ENCODE data around the gene RMI1. TPM values are rescaled to one million over a fixed set of nuclear protein-coding genes. Genes with fewer than 3 reads are reported as not detected.
"Not testable (repeated sequence)": the region's sequence is repeated elsewhere in the genome, so short reads cannot be mapped to it uniquely, and the experiment has no call there.

RMI1 gene
- total RNA-seq, 1 donor from 2014 or later, result 3.7 TPM

- no peak for TF ChIP-seq CTCF (IDR thresholded peaks at IDR 0.05; ENCODE audit: insufficient read depth, low read length, severe bottlenecking)
- Histone ChIP-seq H3K27me3 (ENCODE audit: control insufficient read depth, insufficient read depth, low read length) (no peaks in the 10 kb centered on the region), H3K4me3 (ENCODE audit: low read depth, low read length) (no peak overlapping the region), H3K36me3 (ENCODE audit: control insufficient read depth, insufficient read depth, low read length) (no peaks in the 10 kb centered on the region)
- DNase-seq (ENCODE audit: low read depth), result peak; percentile 2
- FAIRE-seq, result no peak
These were observed 46.6 kb downstream of the RMI1 start for GRCh38 chr9:84027201-84027600.

GRCh38 chr9:84031534-84031933, 50.9 kb downstream of the RMI1 start:
- Histone ChIP-seq H3K4me3 (ENCODE audit: low read depth, low read length) (no peak overlapping the region), H3K36me3 (ENCODE audit: control insufficient read depth, insufficient read depth, low read length) (no peaks in the 10 kb centered on the region), H3K27me3 (ENCODE audit: control insufficient read depth, insufficient read depth, low read length) (no peaks in the 10 kb centered on the region)
- no peak for TF ChIP-seq CTCF (IDR thresholded peaks at IDR 0.05; ENCODE audit: insufficient read depth, low read length, severe bottlenecking)
- DNase-seq (ENCODE audit: low read depth) (no peak), FAIRE-seq (no peak)

GRCh38 chr9:84041857-84042256, 61.3 kb downstream of the RMI1 start:
- DNase-seq (ENCODE audit: low read depth); H3K4me3 ChIP-seq (ENCODE audit: low read depth, low read length); FAIRE-seq; H3K36me3 ChIP-seq (ENCODE audit: control insufficient read depth, insufficient read depth, low read length); H3K27me3 ChIP-seq (ENCODE audit: control insufficient read depth, insufficient read depth, low read length): not testable (repeated sequence)

- Histone ChIP-seq H3K4me3 (ENCODE audit: low read depth, low read length) (no peak overlapping the region), H3K27me3 (ENCODE audit: control insufficient read depth, insufficient read depth, low read length) (no peaks in the 10 kb centered on the region), H3K36me3 (ENCODE audit: control insufficient read depth, insufficient read depth, low read length) (no peaks in the 10 kb centered on the region)
- no peak for DNase-seq (ENCODE audit: low read depth)
- TF ChIP-seq CTCF (IDR thresholded peaks at IDR 0.05; ENCODE audit: insufficient read depth, low read length, severe bottlenecking), result no peak
- no peak for FAIRE-seq
These were observed 65.0 kb downstream of the RMI1 start for GRCh38 chr9:84045481-84046097.

Other genes starting within 250 kb of the RMI1 start
- 0.53 and 0.90 TPM in 2 replicates for gene GKAP1, start 163.0 kb upstream of the RMI1 start, total RNA-seq
- 5.0 and 5.5 TPM in 2 replicates for gene KIF27, start 59.4 kb upstream of the RMI1 start, total RNA-seq
- 485 and 531 TPM in 2 replicates for gene HNRNPK, start 590 bp upstream of the RMI1 start, total RNA-seq

All from bronchial epithelial cell (primary cell).